Neuron (in vitro differentiated cells): ENCODE measurements around the gene NAMPT.

Source experiments
- H2AFZ ChIP-seq: one replicate; pipeline ENCODE4 v1.6.1; 2013; ENCODE audit warnings: low read depth, mild to moderate bottlenecking, inconsistent platforms, low read length, moderate library complexity
- H3K27me3 ChIP-seq: one replicate; pipeline ENCODE4 v1.6.1; 2013; ENCODE audit warnings: low read length; ENCODE audit not compliant: insufficient read depth
- H3K36me3 ChIP-seq: one replicate; pipeline ENCODE4 v1.6.1; 2013; ENCODE audit warnings: low read length; ENCODE audit not compliant: insufficient read depth
- H3K4me1 ChIP-seq: one replicate; pipeline ENCODE4 v1.6.1; 2013; ENCODE audit warnings: low read length; ENCODE audit not compliant: insufficient read depth
- H3K4me3 ChIP-seq: 2 replicates; pipeline ENCODE4 v1.5.1; 2013; ENCODE audit warnings: mild to moderate bottlenecking, low read length, moderate library complexity
- H3K9me3 ChIP-seq: one replicate; pipeline ENCODE4 v1.6.1; 2013; ENCODE audit warnings: low read length

Gene NAMPT

DNA sequence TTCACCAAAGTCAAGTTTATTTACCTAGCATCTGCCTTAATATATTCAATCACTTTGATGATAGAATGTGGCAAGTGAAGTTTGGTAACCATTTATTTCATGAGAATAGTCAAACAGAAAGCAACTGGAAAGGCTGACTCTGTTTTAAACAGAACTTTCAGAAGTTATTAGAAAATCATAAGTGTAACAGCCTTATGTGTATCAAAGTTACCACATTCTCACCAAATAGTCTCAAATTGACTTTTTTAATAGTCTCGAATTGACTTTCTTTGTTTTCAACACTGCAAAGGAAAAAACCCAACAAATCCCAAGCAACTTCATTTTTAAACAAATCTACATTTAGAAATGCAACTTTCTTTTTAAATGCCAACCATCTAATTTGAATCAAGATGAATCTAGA lies 29.5 kb downstream of the NAMPT start:
- Histone ChIP-seq H3K4me1 (no peaks in the 10 kb centered on the region), H3K27me3 (no peaks in the 10 kb centered on the region), H2AFZ (no peak overlapping the region), H3K36me3 (peaks cover 57% of the 10 kb centered on the region), H3K9me3 (no peaks in the 10 kb centered on the region), H3K4me3 (no peak overlapping the region)

DNA sequence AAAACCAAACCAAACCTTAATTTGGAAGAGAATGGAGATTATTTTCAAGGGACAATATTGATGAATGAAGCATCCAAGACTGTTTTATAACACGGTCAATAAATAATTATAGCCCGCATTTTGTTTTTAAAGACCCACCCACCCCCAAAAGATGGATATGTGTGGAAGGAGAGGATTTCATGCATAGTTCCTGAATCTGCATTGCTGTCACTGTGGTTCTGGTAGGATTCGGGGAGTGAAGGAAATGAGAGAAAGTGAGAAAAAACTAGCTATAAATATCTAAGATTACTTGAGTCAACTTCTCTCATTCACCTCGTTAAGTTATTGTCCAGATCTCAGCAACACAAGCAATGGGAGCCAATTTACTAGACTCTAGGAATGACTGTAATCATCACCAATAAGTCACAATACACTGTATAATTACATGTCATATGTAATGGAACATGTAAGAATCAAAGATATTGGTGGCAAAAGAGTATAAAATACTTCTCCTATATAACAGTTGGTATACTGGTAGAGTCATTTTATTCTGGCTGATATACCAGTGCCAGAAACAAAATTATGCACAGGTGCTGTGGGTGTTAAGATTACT lies 30.2 kb downstream of the NAMPT start:
- H3K36me3 ChIP-seq: peaks cover 56% of the 10 kb centered on the region
- H2AFZ ChIP-seq: no peak overlapping the region
- H3K4me1 ChIP-seq: no peaks in the 10 kb centered on the region
- H3K4me3 ChIP-seq: no peak overlapping the region
- H3K27me3 ChIP-seq: no peaks in the 10 kb centered on the region
- no peaks in the 10 kb centered on the region for H3K9me3 ChIP-seq

DNA sequence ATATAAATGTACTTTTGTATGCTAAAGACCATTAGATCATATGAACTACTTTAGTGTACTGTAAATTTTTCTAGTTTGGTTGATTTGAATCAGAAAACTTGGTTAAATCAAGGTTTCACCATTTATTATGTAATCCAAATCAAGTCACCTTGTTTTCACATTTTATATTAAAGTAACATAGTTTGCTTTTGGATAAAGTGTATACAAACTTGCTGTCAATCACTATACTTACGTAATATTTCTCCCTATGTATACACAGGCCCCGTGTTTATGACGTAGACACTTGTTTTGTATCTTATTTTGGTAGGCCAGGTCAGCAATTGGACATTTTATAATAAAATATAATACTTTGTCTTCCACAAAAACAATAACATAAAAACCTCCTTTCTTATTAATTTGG lies 32.2 kb downstream of the NAMPT start:
- Histone ChIP-seq H2AFZ (no peak overlapping the region), H3K36me3 (peaks cover 43% of the 10 kb centered on the region), H3K27me3 (no peaks in the 10 kb centered on the region), H3K4me3 (no peak overlapping the region), H3K4me1 (no peaks in the 10 kb centered on the region), H3K9me3 (no peaks in the 10 kb centered on the region)

DNA sequence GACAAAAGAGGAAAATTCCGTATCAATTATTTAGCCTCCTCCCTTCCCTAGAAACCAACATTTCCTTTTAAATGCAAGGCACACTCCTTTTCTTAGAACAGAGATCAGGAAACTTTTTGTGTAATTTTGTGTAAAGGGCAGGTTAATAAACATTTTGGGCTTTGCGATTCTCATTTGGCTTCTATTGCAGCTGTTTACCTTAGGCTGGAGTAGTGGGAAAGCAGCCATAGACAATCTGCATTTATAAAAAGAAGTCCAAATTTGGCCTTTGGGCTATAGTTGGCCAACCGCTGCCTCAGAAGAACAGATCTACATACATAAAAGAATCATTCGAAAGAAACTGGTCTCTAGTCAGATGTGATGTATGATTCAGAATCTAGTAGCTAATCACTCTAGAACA lies 35.3 kb downstream of the NAMPT start:
- Histone ChIP-seq H3K36me3 (peaks cover 32% of the 10 kb centered on the region), H3K4me1 (no peaks in the 10 kb centered on the region), H3K9me3 (peaks cover 3% of the 10 kb centered on the region), H3K4me3 (no peak overlapping the region), H3K27me3 (no peaks in the 10 kb centered on the region), H2AFZ (no peak overlapping the region)

DNA sequence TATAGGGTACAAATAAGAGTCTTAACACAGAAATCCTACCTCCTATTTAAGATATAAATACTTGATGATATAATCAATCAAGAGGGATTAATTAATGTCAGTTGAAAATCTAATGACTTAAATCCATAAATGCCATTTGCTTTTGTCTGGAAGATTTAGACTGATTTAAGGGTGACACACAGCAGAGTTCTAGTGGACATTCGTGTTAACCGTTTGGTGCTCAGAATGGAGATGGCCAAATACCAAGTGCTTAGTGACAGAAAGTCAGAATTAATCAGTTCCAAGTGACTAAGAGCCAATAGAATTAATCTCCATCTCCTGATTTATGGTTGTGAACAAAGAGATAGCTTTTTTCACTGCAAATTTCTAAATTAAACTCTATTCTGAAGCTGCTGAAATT lies 36.2 kb downstream of the NAMPT start:
- peaks cover 3% of the 10 kb centered on the region for H3K9me3 ChIP-seq
- no peaks in the 10 kb centered on the region for H3K4me1 ChIP-seq
- H3K36me3 ChIP-seq: peaks cover 28% of the 10 kb centered on the region
- no peak overlapping the region for H2AFZ ChIP-seq
- no peak overlapping the region for H3K4me3 ChIP-seq
- no peaks in the 10 kb centered on the region for H3K27me3 ChIP-seq

- no peaks in the 10 kb centered on the region for H3K27me3 ChIP-seq
- peaks cover 21% of the 10 kb centered on the region for H3K36me3 ChIP-seq
- no peak overlapping the region for H2AFZ ChIP-seq
- H3K9me3 ChIP-seq: peaks cover 3% of the 10 kb centered on the region
- no peaks in the 10 kb centered on the region for H3K4me1 ChIP-seq
- H3K4me3 ChIP-seq: no peak overlapping the region
These were observed 36.9 kb downstream of the NAMPT start for GRCh38 chr7:106247841-106248240.

DNA sequence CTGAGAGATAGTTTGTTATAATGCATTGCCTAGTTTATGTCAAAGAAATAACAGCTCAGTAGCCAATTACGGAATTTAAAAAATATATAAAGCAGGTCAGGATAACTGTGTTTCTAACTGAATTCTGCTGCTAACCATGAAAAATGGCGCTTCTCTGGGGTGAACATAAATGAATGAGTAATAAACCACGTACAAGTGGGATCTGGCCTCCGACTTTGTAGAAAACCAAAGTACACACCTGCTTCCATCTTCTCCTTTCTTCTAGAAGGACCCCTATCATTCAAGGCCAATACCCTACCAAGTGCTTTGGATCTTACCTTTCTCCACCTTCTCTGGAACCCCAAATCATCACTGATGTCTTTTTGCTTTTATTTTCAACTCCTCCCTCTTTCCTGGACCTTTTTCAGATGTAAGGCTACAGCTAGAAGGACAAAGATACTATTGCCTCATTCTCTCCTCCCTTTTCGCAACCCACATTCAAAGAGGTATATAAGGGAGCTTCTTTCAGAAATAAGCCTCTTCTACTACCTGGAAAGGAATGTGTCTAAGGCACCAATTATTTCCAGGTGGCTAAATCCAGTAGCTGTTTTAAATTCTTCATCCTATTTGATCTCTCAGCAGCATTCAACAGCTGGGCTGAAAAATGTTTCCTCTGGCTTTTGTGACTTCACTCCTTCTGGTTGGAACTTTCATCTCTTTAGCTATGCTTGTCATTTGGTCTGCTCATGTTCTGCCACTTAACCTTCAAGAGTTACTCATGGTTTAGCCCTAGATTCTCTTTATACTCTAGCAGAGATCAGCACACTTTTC lies 37.7 kb downstream of the NAMPT start:
- Histone ChIP-seq H3K4me3 (no peak overlapping the region), H3K4me1 (no peaks in the 10 kb centered on the region), H3K9me3 (peaks cover 3% of the 10 kb centered on the region), H3K27me3 (no peaks in the 10 kb centered on the region), H3K36me3 (peaks cover 15% of the 10 kb centered on the region), H2AFZ (no peak overlapping the region)

DNA sequence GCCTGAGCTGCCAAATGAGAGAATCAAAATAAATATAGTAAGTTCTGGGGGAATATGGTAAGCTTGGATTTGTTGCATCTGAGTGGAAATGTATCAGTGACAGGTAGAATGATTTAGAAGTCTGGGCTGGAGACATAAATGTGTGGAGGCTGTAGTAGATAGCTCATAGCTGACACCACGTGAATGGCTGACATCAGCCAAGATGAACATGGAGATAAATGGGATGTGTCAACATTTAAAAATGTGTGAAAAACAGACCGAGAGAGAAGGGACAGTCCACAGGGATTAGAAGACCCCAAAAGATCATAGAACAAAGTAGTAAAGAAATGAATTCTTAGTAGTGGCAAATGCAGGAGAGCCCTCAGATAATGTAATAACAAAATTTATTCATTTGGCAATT lies 40.9 kb downstream of the NAMPT start:
- H3K4me3 ChIP-seq: no peak overlapping the region
- peaks cover 4% of the 10 kb centered on the region for H3K36me3 ChIP-seq

GRCh38 chr7:106239406-106239805 lies 45.4 kb downstream of the NAMPT start:
- no peaks in the 10 kb centered on the region for H3K4me1 ChIP-seq
- H2AFZ ChIP-seq: no peak overlapping the region
- no peaks in the 10 kb centered on the region for H3K27me3 ChIP-seq
- no peak overlapping the region for H3K4me3 ChIP-seq
- H3K36me3 ChIP-seq: no peaks in the 10 kb centered on the region
- no peaks in the 10 kb centered on the region for H3K9me3 ChIP-seq

More for the DNA sequence above, 40.9 kb downstream of the NAMPT start:
- Histone ChIP-seq H3K27me3 (no peaks in the 10 kb centered on the region), H2AFZ (no peak overlapping the region), H3K9me3 (peaks cover 3% of the 10 kb centered on the region), H3K4me1 (no peaks in the 10 kb centered on the region)

- H2AFZ ChIP-seq: no peak overlapping the region
- H3K9me3 ChIP-seq: no peaks in the 10 kb centered on the region
- H3K4me1 ChIP-seq: no peaks in the 10 kb centered on the region
- no peaks in the 10 kb centered on the region for H3K27me3 ChIP-seq
- H3K36me3 ChIP-seq: no peaks in the 10 kb centered on the region
- no peak overlapping the region for H3K4me3 ChIP-seq
These were observed 46.0 kb downstream of the NAMPT start for GRCh38 chr7:106238830-106239229.

- Histone ChIP-seq H3K4me1 (peaks cover 3% of the 10 kb centered on the region), H3K36me3 (no peaks in the 10 kb centered on the region), H3K27me3 (no peaks in the 10 kb centered on the region), H2AFZ (no peak overlapping the region), H3K9me3 (no peaks in the 10 kb centered on the region), H3K4me3 (no peak overlapping the region)
These were observed 48.7 kb downstream of the NAMPT start for GRCh38 chr7:106236065-106236464.

- Histone ChIP-seq H3K4me3 (no peak overlapping the region), H3K9me3 (no peaks in the 10 kb centered on the region), H3K36me3 (no peaks in the 10 kb centered on the region), H3K27me3 (no peaks in the 10 kb centered on the region), H2AFZ (no peak overlapping the region), H3K4me1 (peaks cover 3% of the 10 kb centered on the region)
These were observed 50.4 kb downstream of the NAMPT start for GRCh38 chr7:106234425-106234824.

DNA sequence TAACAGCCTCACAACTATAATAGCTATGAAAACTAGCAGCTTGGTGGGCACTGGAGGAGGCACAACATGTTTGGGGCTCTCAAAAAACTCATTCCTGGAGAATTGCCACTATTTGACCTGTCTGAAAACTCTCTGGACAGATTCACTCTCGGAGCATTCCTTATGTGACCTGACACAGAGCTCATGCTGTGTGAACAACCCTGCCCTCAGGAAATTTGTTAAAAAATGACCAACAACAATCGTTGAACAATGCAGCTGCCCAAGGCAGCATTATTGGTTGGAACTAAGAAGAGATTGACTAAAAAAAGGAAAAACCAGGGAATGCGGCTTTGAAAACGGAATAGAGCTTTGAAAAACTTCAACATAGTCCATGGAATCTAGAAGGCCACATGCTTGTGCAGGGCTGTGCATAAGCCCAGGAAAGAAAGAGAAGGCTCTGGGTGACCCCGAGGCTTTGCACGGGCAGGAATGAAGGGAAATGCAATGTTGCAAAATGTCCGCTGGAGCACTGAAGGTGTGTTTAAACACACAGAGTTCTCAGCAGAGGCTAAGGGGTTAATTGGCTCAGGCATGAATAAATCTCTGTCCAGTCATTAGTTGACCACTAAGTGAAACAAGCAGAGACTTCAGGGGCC lies 52.8 kb downstream of the NAMPT start:
- H3K4me1 ChIP-seq: peaks cover 3% of the 10 kb centered on the region
- H3K9me3 ChIP-seq: no peaks in the 10 kb centered on the region
- no peaks in the 10 kb centered on the region for H3K36me3 ChIP-seq
- no peaks in the 10 kb centered on the region for H3K27me3 ChIP-seq
- no peak overlapping the region for H3K4me3 ChIP-seq
- H2AFZ ChIP-seq: no peak overlapping the region
